ENCODE measurements around the gene PPTC7. TPM values are rescaled to one million over a fixed set of nuclear protein-coding genes. Genes with fewer than 3 reads are reported as not detected.
"Not testable (repeated sequence)": the region's sequence is repeated elsewhere in the genome, so short reads cannot be mapped to it uniquely, and the experiment has no call there.

Gene PPTC7
- total RNA-seq, 2 experiments from 2014 or later: 23.2 to 32.9 TPM

DNA sequence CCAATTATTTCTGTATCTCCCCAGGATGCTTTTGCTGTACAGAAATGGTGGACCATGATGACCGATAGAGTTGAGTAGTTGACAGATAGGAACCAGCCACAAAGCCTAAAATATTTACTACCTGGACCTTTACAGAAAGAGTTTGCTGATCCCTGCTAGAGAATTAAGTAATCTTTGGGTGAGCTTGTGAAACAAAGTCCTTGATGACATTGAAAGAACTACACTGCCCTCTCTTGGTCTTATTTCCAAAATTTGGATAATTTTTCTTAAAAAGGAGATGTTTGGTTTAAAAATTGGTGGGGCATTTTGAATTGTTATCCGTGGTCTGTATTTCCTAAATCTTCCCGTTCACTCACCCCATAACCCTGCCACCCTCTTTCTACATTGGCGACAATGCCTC is 17.1 kb upstream of the PPTC7 start:
- H3K36me3 Mint-ChIP-seq: no peaks in the 10 kb centered on the region

DNA sequence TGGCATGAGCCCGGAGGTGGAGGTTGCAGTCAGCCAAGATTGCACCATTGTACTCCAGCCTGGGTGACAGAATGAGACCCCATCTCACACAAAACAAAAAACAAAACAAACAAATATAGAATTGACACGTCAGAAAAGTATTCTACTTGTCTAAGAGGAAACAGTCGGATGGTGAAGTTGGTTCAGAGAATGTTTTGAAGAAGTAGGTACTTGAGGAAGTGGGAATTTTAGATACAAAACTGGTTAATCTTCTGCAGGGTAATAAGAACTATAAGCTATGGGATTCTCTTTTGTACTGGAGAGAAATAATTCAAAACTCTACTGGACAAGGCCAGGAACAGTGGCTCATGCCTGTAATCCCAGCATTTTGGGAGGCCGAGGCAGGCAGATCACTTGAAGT is 16.2 kb upstream of the PPTC7 start:
- CTCF ChIA-PET: interaction anchor here (0.7 to 9.2 kb wide), 19 partner anchors 8 to 315 kb away, joined by 3 to 161 read pairs (median 7); partner anchors contain the start of genes ARPC3, FAM216A, RAD9B and VPS29
- no peaks in the 10 kb centered on the region for H3K36me3 Mint-ChIP-seq
- no peaks in the 10 kb centered on the region for H3K9me3 Mint-ChIP-seq (ENCODE audit: low read depth)
- peaks cover 9% of the 10 kb centered on the region for H3K4me1 Mint-ChIP-seq
- H3K4me3 Mint-ChIP-seq: no peak overlapping the region
- no peak overlapping the region for H3K27ac Mint-ChIP-seq
- no peaks in the 10 kb centered on the region for H3K27me3 Mint-ChIP-seq
- DNase-seq (no peak), ATAC-seq (no peak)

More for the DNA sequence above, 17.1 kb upstream of the PPTC7 start:
- DNase-seq: no peak
- ATAC-seq: no peak
- H3K4me3 Mint-ChIP-seq: no peak overlapping the region
- H3K4me1 Mint-ChIP-seq: peaks cover 9% of the 10 kb centered on the region
- H3K27me3 Mint-ChIP-seq: no peaks in the 10 kb centered on the region
- H3K27ac Mint-ChIP-seq: no peak overlapping the region
- CTCF ChIA-PET: interaction anchor here (0.7 to 9.2 kb wide), 34 partner anchors 9 to 288 kb away, joined by 3 to 161 read pairs (median 5); partner anchors contain the start of genes ARPC3, FAM216A, RAD9B and TCTN1
- no peaks in the 10 kb centered on the region for H3K9me3 Mint-ChIP-seq (ENCODE audit: low read depth)

DNA sequence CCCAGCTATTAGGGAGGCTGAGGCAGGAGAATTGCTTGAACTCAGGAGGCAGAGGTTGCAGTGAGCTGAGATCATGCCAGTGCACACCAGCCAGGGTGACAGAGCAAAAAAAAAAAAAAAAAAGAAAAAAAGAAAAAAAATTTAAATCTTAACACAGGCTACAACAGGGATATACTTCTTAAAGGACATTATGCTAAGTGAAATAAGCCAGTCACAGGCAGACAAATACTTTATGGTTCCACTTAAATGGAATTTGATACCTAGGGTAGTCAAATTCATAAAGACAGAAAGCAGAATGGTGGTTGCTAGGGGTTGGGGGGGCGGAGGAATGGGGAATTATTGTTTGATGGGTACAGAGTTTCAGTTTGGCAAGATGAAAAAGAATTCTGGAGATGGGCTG is 14.8 kb upstream of the PPTC7 start:
- peaks cover 9% of the 10 kb centered on the region for H3K4me1 Mint-ChIP-seq
- DNase-seq (no peak), ATAC-seq (no peak)
- CTCF ChIA-PET: interaction anchor here (1.5 to 9.2 kb wide), 5 partner anchors 37 to 146 kb away, joined by 4 to 161 read pairs (median 141); partner anchors contain the start of genes ARPC3, FAM216A and GPN3
- H3K27me3 Mint-ChIP-seq: no peaks in the 10 kb centered on the region
- H3K36me3 Mint-ChIP-seq: no peaks in the 10 kb centered on the region
- no peaks in the 10 kb centered on the region for H3K9me3 Mint-ChIP-seq (ENCODE audit: low read depth)
- H3K4me3 Mint-ChIP-seq: no peak overlapping the region
- H3K27ac Mint-ChIP-seq: no peak overlapping the region

DNA sequence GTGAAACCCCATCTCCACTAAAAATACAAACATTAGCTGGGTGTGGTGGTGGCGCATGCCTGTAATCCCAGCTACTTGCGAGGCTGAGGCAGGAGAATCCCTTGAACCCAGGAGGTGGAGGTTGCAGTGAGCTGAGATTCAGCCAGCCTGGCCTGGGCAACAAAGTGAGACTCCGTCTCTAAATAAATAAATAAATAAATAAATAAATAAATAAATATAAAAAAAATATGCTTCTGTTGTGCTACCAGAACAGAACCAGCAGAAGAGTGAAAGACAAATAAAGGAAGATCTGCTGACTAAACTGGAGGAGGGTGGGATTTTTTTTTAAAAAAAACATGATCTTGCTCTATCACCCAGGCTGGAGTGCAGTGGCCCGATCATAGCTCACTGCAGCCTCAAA is 9.8 kb upstream of the PPTC7 start:
- peaks cover 17% of the 10 kb centered on the region for H3K4me1 Mint-ChIP-seq
- ATAC-seq; DNase-seq; H3K27me3 Mint-ChIP-seq; H3K4me3 Mint-ChIP-seq; H3K9me3 Mint-ChIP-seq (ENCODE audit: low read depth); H3K36me3 Mint-ChIP-seq; H3K27ac Mint-ChIP-seq: not testable (repeated sequence)
- CTCF ChIA-PET: interaction anchor here (0.7 to 5.0 kb wide), 6 partner anchors 9 to 127 kb away, joined by 3 to 34 read pairs (median 6); no protein-coding TSS in a partner anchor

DNA sequence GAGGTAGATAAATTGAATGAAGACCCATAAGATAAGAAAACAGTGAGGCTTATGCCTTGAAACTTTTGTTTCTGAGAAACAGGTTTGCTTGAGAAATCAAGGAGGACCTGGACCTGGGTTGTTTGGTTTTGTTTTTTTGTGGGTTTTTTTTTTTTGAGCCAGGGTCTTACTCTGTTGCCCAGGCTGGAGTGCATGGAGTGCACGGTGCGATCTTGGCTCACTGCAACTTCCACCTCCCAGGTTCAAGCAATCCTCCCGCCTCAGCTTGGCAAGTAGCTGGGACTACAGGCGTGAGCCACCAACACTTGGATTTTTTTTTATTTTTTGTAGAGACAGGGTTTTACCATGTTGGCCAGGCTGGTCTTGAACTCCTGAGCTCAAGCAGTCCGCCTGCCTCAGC is 9.0 kb upstream of the PPTC7 start:
- ATAC-seq (no peak), DNase-seq (no peak)
- Mint-ChIP-seq H3K9me3 (ENCODE audit: low read depth) (no peaks in the 10 kb centered on the region), H3K27me3 (no peaks in the 10 kb centered on the region), H3K27ac (no peak overlapping the region), H3K36me3 (no peaks in the 10 kb centered on the region), H3K4me3 (no peak overlapping the region), H3K4me1 (peaks cover 17% of the 10 kb centered on the region)
- CTCF ChIA-PET: interaction anchor here (0.7 to 5.0 kb wide), 4 partner anchors 9 to 78 kb away, joined by 3 to 34 read pairs (median 6); no protein-coding TSS in a partner anchor

DNA sequence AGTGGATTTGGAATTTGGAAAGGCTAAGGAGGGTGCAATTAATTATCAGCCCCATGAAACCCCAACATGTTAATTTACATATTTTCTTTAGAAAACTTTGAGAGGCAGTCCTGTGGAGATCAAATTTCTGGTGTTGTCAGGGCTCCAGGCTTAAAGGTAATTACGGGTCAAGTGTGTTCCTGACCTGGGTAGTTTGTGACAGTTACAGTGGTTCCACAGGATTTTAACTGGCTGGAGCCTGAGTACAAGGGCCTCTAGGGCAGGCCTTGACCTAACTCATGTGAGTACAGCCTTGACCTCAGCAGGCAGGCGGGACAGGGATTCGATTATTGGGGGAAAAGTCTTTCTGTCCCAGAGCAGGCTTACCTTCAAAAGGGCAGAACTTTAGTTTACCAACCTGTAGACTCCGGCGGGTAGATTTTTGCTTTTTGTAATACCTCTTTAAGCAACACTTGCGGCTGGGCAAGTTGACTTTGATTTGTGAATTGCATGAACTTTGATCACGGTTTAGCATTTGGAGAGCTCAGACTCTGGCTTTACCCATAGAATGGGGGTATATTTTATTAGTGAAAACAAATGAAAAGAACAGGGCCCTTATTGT is 8.4 kb upstream of the PPTC7 start:
- ATAC-seq: no peak
- H3K9me3 Mint-ChIP-seq (ENCODE audit: low read depth): no peaks in the 10 kb centered on the region
- H3K4me1 Mint-ChIP-seq: peaks cover 17% of the 10 kb centered on the region
- CTCF ChIA-PET: interaction anchor here (1.3 to 5.0 kb wide), 2 partner anchors 10 to 39 kb away, joined by 3 to 34 read pairs; no protein-coding TSS in a partner anchor
- no peak overlapping the region for H3K27ac Mint-ChIP-seq
- H3K4me3 Mint-ChIP-seq: no peak overlapping the region
- H3K36me3 Mint-ChIP-seq: no peaks in the 10 kb centered on the region
- DNase-seq: no peak
- no peaks in the 10 kb centered on the region for H3K27me3 Mint-ChIP-seq

DNA sequence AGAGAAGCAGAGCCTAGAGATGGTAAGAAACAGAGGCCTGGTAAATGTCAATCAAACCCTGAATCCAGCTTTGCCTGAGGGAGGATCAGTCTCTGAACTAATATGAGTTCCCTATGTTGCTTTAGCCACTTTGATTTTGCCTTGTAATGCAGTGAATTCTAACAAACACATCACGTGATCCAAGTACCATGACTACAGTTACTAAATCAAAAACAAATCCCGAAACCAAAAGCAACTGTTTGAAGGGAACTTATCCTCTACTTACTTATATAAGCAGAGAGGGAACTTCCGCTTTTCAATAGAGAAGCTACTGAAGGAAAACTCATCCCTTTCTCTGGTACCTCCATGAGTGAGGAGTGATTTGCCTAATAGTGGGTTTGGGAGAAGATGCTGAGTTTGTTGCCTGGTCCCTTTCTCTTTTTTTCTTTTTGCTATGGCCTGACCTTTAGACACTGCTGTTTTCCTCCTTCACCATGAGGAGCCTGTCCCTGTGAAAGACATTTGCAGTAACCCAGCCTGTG is 7.7 kb upstream of the PPTC7 start:
- H3K4me1 Mint-ChIP-seq: peaks cover 16% of the 10 kb centered on the region
- H3K9me3 Mint-ChIP-seq (ENCODE audit: low read depth): no peaks in the 10 kb centered on the region
- no peaks in the 10 kb centered on the region for H3K36me3 Mint-ChIP-seq
- DNase-seq: no peak
- peak overlapping the region; percentile 27 for H3K27ac Mint-ChIP-seq
- H3K27me3 Mint-ChIP-seq: no peaks in the 10 kb centered on the region
- no peak overlapping the region for H3K4me3 Mint-ChIP-seq
- CTCF ChIA-PET: interaction anchor here (1.3 to 5.0 kb wide), 2 partner anchors 11 to 122 kb away, joined by 5 to 34 read pairs; partner anchors contain the start of gene FAM216A
- peak; percentile 80 for ATAC-seq

DNA sequence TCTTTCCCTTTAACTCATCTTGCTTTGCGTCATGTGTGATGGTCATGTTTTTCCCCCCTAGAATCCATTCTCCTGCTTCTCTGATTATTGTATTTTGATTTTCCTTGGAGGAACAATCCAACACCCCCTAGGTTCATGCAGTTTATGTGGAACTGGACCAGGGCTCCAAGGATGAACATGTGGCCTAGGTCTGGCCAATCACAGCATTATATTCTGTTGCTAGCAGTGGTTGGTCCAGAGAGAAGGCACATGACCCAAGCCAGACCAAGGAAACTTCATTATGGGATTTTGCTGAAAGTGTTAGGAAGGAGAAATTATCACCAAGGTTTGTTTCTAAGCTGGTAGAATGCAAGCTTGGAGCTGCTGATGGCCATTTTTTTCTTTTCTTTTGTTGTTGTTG is 6.9 kb upstream of the PPTC7 start:
- Mint-ChIP-seq H3K27ac (no peak overlapping the region), H3K9me3 (ENCODE audit: low read depth) (no peaks in the 10 kb centered on the region), H3K36me3 (no peaks in the 10 kb centered on the region), H3K4me3 (no peak overlapping the region), H3K27me3 (no peaks in the 10 kb centered on the region), H3K4me1 (peaks cover 23% of the 10 kb centered on the region)
- ATAC-seq (no peak), DNase-seq (no peak)
- CTCF ChIA-PET: interaction anchor here (1.0 to 5.0 kb wide), 3 partner anchors 10 to 121 kb away, joined by 5 to 34 read pairs (median 5); partner anchors contain the start of gene FAM216A

DNA sequence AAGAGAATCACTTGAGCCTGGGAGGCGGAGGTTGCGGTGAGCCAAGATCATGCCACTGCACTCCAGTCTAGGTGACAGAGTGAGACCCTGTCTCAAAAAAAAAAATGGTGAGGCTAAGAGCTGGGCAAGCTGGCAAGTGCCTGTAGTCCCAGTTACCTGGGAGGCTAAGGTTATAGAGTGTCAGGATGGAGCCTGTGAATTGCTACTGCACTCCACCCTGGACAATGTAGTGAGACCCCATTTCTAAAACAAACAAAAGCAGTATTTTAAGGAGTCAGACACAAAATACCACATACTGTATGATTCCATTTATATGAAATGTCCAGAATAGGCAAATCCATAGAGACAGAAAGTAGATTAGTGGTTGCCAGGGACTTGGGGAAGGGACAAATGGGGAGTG is 4.0 kb upstream of the PPTC7 start:
- CTCF ChIA-PET: interaction anchor here (0.6 to 1.2 kb wide), 3 partner anchors 10 to 119 kb away, joined by 3 to 5 read pairs (median 3); partner anchors contain the start of genes FAM216A and GPN3
- not testable (repeated sequence) for DNase-seq; H3K36me3 Mint-ChIP-seq; H3K27me3 Mint-ChIP-seq; ATAC-seq; H3K27ac Mint-ChIP-seq; H3K9me3 Mint-ChIP-seq (ENCODE audit: low read depth); H3K4me3 Mint-ChIP-seq
- peaks cover 41% of the 10 kb centered on the region for H3K4me1 Mint-ChIP-seq

DNA sequence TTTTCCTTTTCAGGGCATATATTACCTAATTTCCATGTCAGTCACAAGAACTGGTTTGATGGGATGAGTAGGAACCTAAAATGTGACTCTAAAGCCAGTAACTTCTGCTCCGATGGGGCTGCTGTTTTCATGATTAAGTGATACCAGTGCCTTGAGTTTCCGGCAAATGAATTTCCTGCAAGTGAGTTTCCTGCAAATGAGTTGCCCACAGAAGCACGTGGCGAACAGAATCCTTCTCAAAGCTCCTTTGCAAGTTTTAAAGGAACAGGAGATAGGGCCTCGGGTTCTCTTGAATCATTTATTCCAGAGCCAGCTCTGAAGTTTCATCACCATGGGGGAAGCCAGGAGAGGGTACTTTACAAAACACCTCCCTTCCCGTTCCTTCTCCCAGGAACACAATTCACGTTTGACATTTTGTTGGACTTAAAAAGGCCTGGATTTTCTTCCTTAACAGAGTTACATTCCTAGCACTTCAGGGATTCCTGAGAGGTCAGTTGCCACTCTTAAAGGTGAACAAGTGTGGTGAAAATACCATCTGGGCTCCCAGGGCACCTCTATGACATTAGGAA is 2.2 kb upstream of the PPTC7 start:
- H3K27ac Mint-ChIP-seq: peak overlapping the region; percentile 81
- peaks cover 9% of the 10 kb centered on the region for H3K36me3 Mint-ChIP-seq
- H3K27me3 Mint-ChIP-seq: no peaks in the 10 kb centered on the region
- ATAC-seq (no peak), DNase-seq (peak; percentile 57)
- CTCF ChIA-PET: interaction anchor here (1.5 to 3.2 kb wide), 5 partner anchors 15 to 135 kb away, joined by 5 to 26 read pairs (median 11); partner anchors contain the start of genes ARPC3, FAM216A and GPN3
- peaks cover 40% of the 10 kb centered on the region for H3K4me1 Mint-ChIP-seq
- H3K9me3 Mint-ChIP-seq (ENCODE audit: low read depth): no peaks in the 10 kb centered on the region
- peak overlapping the region; percentile 25 for H3K4me3 Mint-ChIP-seq

DNA sequence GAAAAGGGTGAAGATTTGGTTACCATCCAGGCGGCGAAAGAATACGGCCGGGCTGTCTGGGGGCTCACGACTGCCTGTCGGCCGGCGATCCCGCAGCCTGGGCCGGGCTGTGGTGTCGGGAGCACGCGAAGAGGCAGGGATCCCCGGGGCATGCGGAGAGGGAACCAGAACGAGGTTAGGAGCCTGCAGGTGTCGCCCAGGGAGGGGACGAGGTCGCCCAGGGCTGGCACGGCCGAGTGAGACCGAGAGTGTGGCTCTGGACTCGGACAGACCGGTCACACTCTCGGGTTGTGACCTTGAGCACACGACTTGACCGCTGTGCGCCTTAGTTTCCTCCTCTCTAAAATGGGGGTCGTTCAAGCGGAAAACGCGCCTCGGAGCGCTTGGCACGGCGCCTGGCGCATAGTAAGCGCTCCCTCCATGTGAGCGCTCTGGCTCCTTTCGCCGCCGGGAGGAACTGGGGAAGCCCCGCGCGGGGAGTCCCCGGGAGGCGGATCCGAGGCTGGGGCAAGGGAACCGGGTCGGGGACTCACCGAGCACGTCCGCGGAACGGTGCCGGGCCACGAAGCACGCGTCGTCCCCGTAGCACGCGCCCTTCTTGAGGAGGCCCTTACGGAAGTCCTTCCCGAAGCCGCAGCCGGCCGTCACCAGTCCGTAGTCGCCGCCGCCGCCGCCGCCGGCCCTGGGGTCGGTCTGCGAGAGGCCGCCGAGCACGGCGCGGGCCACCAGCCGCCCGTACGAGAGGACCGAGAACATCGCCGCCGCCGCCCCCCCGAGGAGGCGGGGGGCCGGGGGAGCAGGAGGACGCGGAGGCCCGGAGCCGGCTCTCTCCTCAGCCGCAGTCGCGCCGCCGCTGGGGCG is 612 bp downstream of the PPTC7 start:
- H3K36me3 Mint-ChIP-seq: peaks cover 14% of the 10 kb centered on the region
- no peaks in the 10 kb centered on the region for H3K27me3 Mint-ChIP-seq
- peak; percentile 79 for DNase-seq
- H3K9me3 Mint-ChIP-seq (ENCODE audit: low read depth): no peaks in the 10 kb centered on the region
- peaks cover 68% of the 10 kb centered on the region for H3K4me1 Mint-ChIP-seq
- CTCF ChIA-PET: no interaction called here
- H3K4me3 Mint-ChIP-seq: peak overlapping the region; percentile 92
- H3K27ac Mint-ChIP-seq: peak overlapping the region; percentile 89
- ATAC-seq: peak; percentile 38

DNA sequence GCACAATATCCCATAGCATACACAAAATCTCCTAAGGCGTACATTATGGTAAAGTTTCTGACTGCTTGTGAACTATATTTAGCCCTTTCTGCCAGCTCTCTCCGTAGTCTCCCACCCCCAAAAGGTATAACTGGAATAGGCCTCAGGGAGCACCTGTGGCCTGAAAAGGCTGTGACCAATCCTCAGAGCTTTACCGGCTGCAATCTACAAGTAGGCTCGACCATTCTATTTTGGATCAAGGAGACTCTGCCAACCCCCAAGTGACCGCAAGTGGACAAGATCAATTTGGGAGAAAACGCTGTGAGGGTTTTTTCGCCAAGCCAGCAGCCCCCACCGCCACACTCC is 1.2 kb downstream of the PPTC7 start:
- Mint-ChIP-seq H3K27me3 (no peaks in the 10 kb centered on the region), H3K4me3 (peak overlapping the region; percentile 92), H3K9me3 (ENCODE audit: low read depth) (no peaks in the 10 kb centered on the region), H3K4me1 (peaks cover 74% of the 10 kb centered on the region), H3K27ac (peak overlapping the region; percentile 89), H3K36me3 (peaks cover 14% of the 10 kb centered on the region)
- CTCF ChIA-PET: interaction anchor here (0.7 to 2.4 kb wide), 6 partner anchors 19 to 151 kb away, joined by 3 to 9 read pairs (median 5); no protein-coding TSS in a partner anchor
- DNase-seq (peak; percentile 43), ATAC-seq (no peak)

Measured in activated CD8-positive, alpha-beta memory T cell treated with anti-CD3 and anti-CD28 coated beads, Interleukin-2, amount 10 ng/mL, durations not matched to agents 7 days and 5 days (primary cell).